SK-N-SH (cell line): ENCODE data around the gene FGF9. TPM values are rescaled to one million over a fixed set of nuclear protein-coding genes. Genes with fewer than 3 reads are reported as not detected.
A peak's percentile ranks its signal among the peaks of the same experiment; 100 is the strongest.

ENCODE experiments used
- CTCF ChIA-PET: fragments of 300-600, 350-600 bp; formaldehyde crosslinking; extraction: SDS; loops from one replicate; lab custom pipeline; 2021; lab: Yijun Ruan, JAX
- POLR2A ChIA-PET: fragments of 350-600 bp; sonication (Branson Sonifier 250); formaldehyde crosslinking; extraction: SDS; loops from one replicate; lab custom pipeline; 2020; ENCODE audit warnings: antibody characterized with exemption, inconsistent platforms; lab: Yijun Ruan, JAX
- DNase-seq: peaks from one replicate; pipeline ENCODE4 v3.0.0; 2012
- H2AFZ ChIP-seq: fragments of 200-600 bp; sonication (generic); 2 replicates; pipeline ENCODE4 v1.8.1; 2016; ENCODE audit warnings: antibody characterized with exemption, mild to moderate bottlenecking, low read depth
- H3F3A ChIP-seq: fragments of 200-600 bp; sonication (generic); replicated peaks from 2 replicates; pipeline ENCODE3; 2016; ENCODE audit warnings: antibody characterized with exemption, mild to moderate bottlenecking; ENCODE audit not compliant: insufficient read depth
- H3K27ac ChIP-seq, 2 experiments: fragments of 200-500 bp in 1 of 2; fragments of 200-600 bp in 1 of 2; sonication (Bioruptor generic) in 1 of 2; sonication (generic), shearing (Covaris generic) in 1 of 2; 2 replicates each; pipeline versions ENCODE4 v1.5.1 to v1.6.1; 2014 to 2016; ENCODE audit warnings: low read depth in 2 of 2, inconsistent platforms in 1 of 2, low read length in 1 of 2, mild to moderate bottlenecking in 1 of 2, mixed read lengths in 1 of 2
- H3K27me3 ChIP-seq: fragments of 200-600 bp; sonication (generic), shearing (Covaris generic); 2 replicates; pipeline ENCODE4 v1.6.1; 2016; ENCODE audit warnings: mixed run types; ENCODE audit not compliant: insufficient read depth
- H3K36me3 ChIP-seq, 2 experiments: fragments of 200-500 bp in 1 of 2; fragments of 200-600 bp in 1 of 2; sonication (Bioruptor generic) in 1 of 2; sonication (generic) in 1 of 2; replicated peaks in 1 of 2; 2 replicates each; pipeline versions ENCODE3 to v1.5.1; 2014 to 2016; ENCODE audit warnings: low read length in 1 of 2, mild to moderate bottlenecking in 1 of 2; ENCODE audit not compliant: insufficient read depth in 2 of 2, control insufficient read depth in 1 of 2
- H3K4me1 ChIP-seq, 2 experiments: fragments of 200-500 bp in 1 of 2; fragments of 200-600 bp in 1 of 2; sonication (Bioruptor generic) in 1 of 2; sonication (generic), shearing (Covaris generic) in 1 of 2; 2 replicates each; pipeline versions ENCODE4 v1.5.1 to v1.6.1; 2014 to 2016; ENCODE audit warnings: low read depth in 1 of 2, low read length in 1 of 2, mixed run types in 1 of 2; ENCODE audit not compliant: insufficient read depth in 2 of 2, control insufficient read depth in 1 of 2
- H3K4me2 ChIP-seq: fragments of 200-600 bp; sonication (generic), shearing (Covaris generic); 2 replicates; pipeline ENCODE4 v1.6.1; 2017; ENCODE audit warnings: mixed run types
- H3K4me3 ChIP-seq, 2 experiments: fragments of 200-500 bp in 1 of 2; fragments of 200-600 bp in 1 of 2; sonication (Bioruptor generic) in 1 of 2; sonication (generic), shearing (Covaris generic) in 1 of 2; 2 replicates each; pipeline versions ENCODE4 v1.5.1 to v1.8.1; 2014 to 2016; ENCODE audit warnings: low read depth in 2 of 2, inconsistent platforms in 1 of 2, low read length in 1 of 2, mild to moderate bottlenecking in 1 of 2, mixed read lengths in 1 of 2, moderate library complexity in 1 of 2
- H3K79me2 ChIP-seq: fragments of 200-600 bp; sonication (generic); 2 replicates; pipeline ENCODE4 v1.8.1; 2017; ENCODE audit warnings: mild to moderate bottlenecking; ENCODE audit not compliant: insufficient read depth
- H3K9ac ChIP-seq: fragments of 200-600 bp; sonication (generic); 2 replicates; pipeline ENCODE4 v1.6.1; 2017; ENCODE audit warnings: mixed run types
- H3K9me2 ChIP-seq: fragments of 200-600 bp; sonication (generic); 2 replicates; pipeline ENCODE4 v1.6.1; 2017; ENCODE audit warnings: mixed run types
- H3K9me3 ChIP-seq: fragments of 200-600 bp; sonication (generic); 2 replicates; pipeline ENCODE4 v1.6.1; 2017; ENCODE audit warnings: mixed run types, mild to moderate bottlenecking, moderate library complexity
- H4K20me1 ChIP-seq: fragments of 200-600 bp; sonication (generic); 2 replicates; pipeline ENCODE4 v1.6.1; 2017; ENCODE audit warnings: mild to moderate bottlenecking, mixed run types; ENCODE audit not compliant: insufficient read depth
- CHD2 ChIP-seq: fragments of 150-350 bp; IDR thresholded peaks from 2 replicates; pipeline ENCODE4 v1.6.1; 2018; ENCODE audit warnings: low read length; ENCODE audit not compliant: partially characterized antibody
- EP300 ChIP-seq, 2 experiments: IDR thresholded peaks; 2 replicates each; pipeline versions ENCODE4 v1.4.0 to v1.6.1; 2012; ENCODE audit warnings: borderline replicate concordance in 1 of 2, low read depth in 1 of 2, low read length in 1 of 2
- EZH2phosphoT487 ChIP-seq: fragments of 200-600 bp; sonication (generic); IDR thresholded peaks from 2 replicates; pipeline ENCODE4 v1.6.1; 2017; ENCODE audit warnings: low read depth, mixed run types, mild to moderate bottlenecking, antibody characterized with exemption, moderate library complexity, borderline replicate concordance
- FOXJ3 ChIP-seq: sonication (generic); formaldehyde crosslinking; IDR thresholded peaks from 2 replicates; pipeline ENCODE4 v1.5.1; 2020; ENCODE audit warnings: mild to moderate bottlenecking, missing genetic modification reagents
- FOXM1 ChIP-seq: IDR thresholded peaks from 2 replicates; pipeline ENCODE4 v1.4.0; 2012; ENCODE audit warnings: low read depth, mild to moderate bottlenecking
- MAX ChIP-seq: IDR thresholded peaks from 2 replicates; pipeline ENCODE4 v1.4.0; 2012; ENCODE audit warnings: low read depth
- MEF2A ChIP-seq: IDR thresholded peaks from 2 replicates; pipeline ENCODE4 v1.4.0; 2012; ENCODE audit warnings: low read depth, borderline replicate concordance
- MXI1 ChIP-seq: IDR thresholded peaks from 2 replicates; pipeline ENCODE4 v1.6.1; 2012; ENCODE audit warnings: mild to moderate bottlenecking, low read depth, low read length, improper control_type of control experiment
- NRF1 ChIP-seq: IDR thresholded peaks from 2 replicates; pipeline ENCODE4 v1.6.1; 2012; ENCODE audit warnings: low read depth, mild to moderate bottlenecking, low read length
- PBX3 ChIP-seq: IDR thresholded peaks from 2 replicates; pipeline ENCODE4; 2012
- RAD21 ChIP-seq: IDR thresholded peaks from 2 replicates; pipeline ENCODE4 v1.6.1; 2012; ENCODE audit warnings: mild to moderate bottlenecking, low read length
- RCOR1 ChIP-seq: fragments of 150-350 bp; IDR thresholded peaks from 2 replicates; pipeline ENCODE4 v1.6.1; 2017; ENCODE audit warnings: antibody characterized with exemption, low read length
- RFX5 ChIP-seq: IDR thresholded peaks from 2 replicates; pipeline ENCODE4 v1.6.1; 2012; ENCODE audit warnings: mild to moderate bottlenecking, improper control_type of control experiment, low read length
- SIN3A ChIP-seq: IDR thresholded peaks from 2 replicates; pipeline ENCODE4 v1.6.1; 2012; ENCODE audit warnings: low read depth, mild to moderate bottlenecking, low read length, moderate library complexity, borderline replicate concordance
- TCF12 ChIP-seq: IDR thresholded peaks from 2 replicates; pipeline ENCODE4 v1.4.0; 2012
- TEAD4 ChIP-seq: IDR thresholded peaks from 2 replicates; pipeline ENCODE4 v1.4.0; 2012; ENCODE audit warnings: mild to moderate bottlenecking, borderline replicate concordance; ENCODE audit not compliant: insufficient read depth
- USF1 ChIP-seq: IDR thresholded peaks from 2 replicates; pipeline ENCODE4 v1.4.0; 2012; ENCODE audit warnings: low read depth, borderline replicate concordance
- YY1 ChIP-seq: IDR thresholded peaks from 2 replicates; pipeline ENCODE4 v1.4.0; 2012; ENCODE audit warnings: low read depth, mild to moderate bottlenecking
- WGBS: methylation state at CpG from one replicate; pipeline ENCODE4 v1.1.6; 2017; ENCODE audit warnings: low lambda C conversion rate; 5-methylcytosine and 5-hydroxymethylcytosine counted together
- polyA plus RNA-seq, 3 experiments: library from polyadenylated mRNA; depleted of rRNA; stranded (reverse); fragments of >200 nt; gene quantifications; 2 replicates each; pipeline ENCODE4 v1.2.3, GENCODE V29; 2012

FGF9 gene
- polyA plus RNA-seq, 1 of the 3 experiments (the other 2 are of a cell fraction), result not detected

- no peaks in the 10 kb centered on the region for H3K9me3 ChIP-seq
- ChIA-PET CTCF (interaction anchor here (0.6 to 1.5 kb wide), 2 partner anchors 37 kb away, joined by 3 to 6 read pairs; no protein-coding TSS in a partner anchor), POLR2A (no interaction called here)
- DNase-seq, result peak; percentile 36
- 4% methylated on average over 27 of the region's 62 CpGs for WGBS
- H3K79me2 ChIP-seq, result no peaks in the 10 kb centered on the region
- TF ChIP-seq TCF12 (no peak), RFX5 (no peak), RCOR1 (no peak), CHD2 (no peak), SIN3A (no peak)
- H3F3A ChIP-seq, result peaks cover 7% of the 10 kb centered on the region
- no peaks in the 10 kb centered on the region for H4K20me1 ChIP-seq
- H3K4me2 ChIP-seq, result no peak overlapping the region
- H3K27me3 ChIP-seq, result peaks cover 64% of the 10 kb centered on the region
- no peak overlapping the region for H2AFZ ChIP-seq
- H3K36me3 ChIP-seq, result no peaks in the 10 kb centered on the region
- H3K27ac ChIP-seq, result no peak overlapping the region
- H3K9me2 ChIP-seq, result no peaks in the 10 kb centered on the region
- H3K9ac ChIP-seq, result no peak overlapping the region
- peaks cover 3 to 8% of the 10 kb centered on the region in 2 experiments; a peak in 3 of 4 replicates for H3K4me1 ChIP-seq
- no peak overlapping the region for H3K4me3 ChIP-seq
These were observed 4.5 kb downstream of the FGF9 start for GRCh38 chr13:21675095-21675991.

- Histone ChIP-seq H3K9me3 (no peaks in the 10 kb centered on the region), H3K4me1 (peaks cover 3% of the 10 kb centered on the region in 2 experiments; a peak in 1 of 4 replicates), H3K36me3 (no peaks in the 10 kb centered on the region), H3K9me2 (no peaks in the 10 kb centered on the region), H3K79me2 (no peaks in the 10 kb centered on the region), H3K4me3 (no peak overlapping the region), H4K20me1 (no peaks in the 10 kb centered on the region), H3K27ac (no peak overlapping the region), H3K9ac (no peak overlapping the region), H3K4me2 (no peak overlapping the region), H3K27me3 (peaks cover 65% of the 10 kb centered on the region), H2AFZ (no peak overlapping the region), H3F3A (peaks cover 3% of the 10 kb centered on the region)
- 29% methylated on average over 5 of the region's 6 CpGs for WGBS
- DNase-seq, result peak; percentile 11
- ChIA-PET POLR2A (no interaction called here), CTCF (no interaction called here)
- TF ChIP-seq RFX5 (no peak), PBX3 (no peak)
These were observed 5.7 kb downstream of the FGF9 start for GRCh38 chr13:21676611-21677021.

- CTCF ChIA-PET, result interaction anchor here (1.2 kb wide), 1 partner anchor 39 kb away, joined by 4 read pairs; no protein-coding TSS in a partner anchor
- H3K4me2 ChIP-seq, result no peak overlapping the region
- WGBS, result 3% methylated on average over 3 of the region's 3 CpGs
- POLR2A ChIA-PET, result no interaction called here
- no peaks in the 10 kb centered on the region for H3K36me3 ChIP-seq
- no peak overlapping the region for H3K9ac ChIP-seq
- peaks cover 3% of the 10 kb centered on the region in 2 experiments; a peak in 1 of 4 replicates for H3K4me1 ChIP-seq
- no peaks in the 10 kb centered on the region for H3K9me3 ChIP-seq
- H3K9me2 ChIP-seq, result no peaks in the 10 kb centered on the region
- H3K79me2 ChIP-seq, result no peaks in the 10 kb centered on the region
- H3K27me3 ChIP-seq, result peaks cover 62% of the 10 kb centered on the region
- no peaks in the 10 kb centered on the region for H4K20me1 ChIP-seq
- H3K4me3 ChIP-seq, result no peak overlapping the region
- H3F3A ChIP-seq, result no peaks in the 10 kb centered on the region
- H3K27ac ChIP-seq, result no peak overlapping the region
- no peak for TF ChIP-seq SIN3A
- TF ChIP-seq NRF1, result no peak
- no peak for TF ChIP-seq FOXJ3 (CRISPR knock-in tag)
- TF ChIP-seq RCOR1, result no peak
- TF ChIP-seq YY1, result no peak
- no peak for TF ChIP-seq EZH2phosphoT487
- no peak for TF ChIP-seq MEF2A
- TF ChIP-seq MXI1, result no peak
- TF ChIP-seq TCF12, result no peak
- TF ChIP-seq USF1, result no peak
- no peak for TF ChIP-seq MAX
- no peak for TF ChIP-seq TEAD4
- TF ChIP-seq FOXM1, result no peak
- TF ChIP-seq RAD21, result no peak
- no peak for TF ChIP-seq EP300 (IDR thresholded peaks at IDR 0.05; ENCODE audit: borderline replicate concordance in 1 of 2, low read depth in 1 of 2, low read length in 1 of 2)
- H2AFZ ChIP-seq, result no peak overlapping the region
- DNase-seq, result no peak
These were observed 6.3 kb downstream of the FGF9 start for GRCh38 chr13:21677075-21677623.
